ENCODE measurements around the gene NDUFS2.
"Not testable (repeated sequence)": the region's sequence is repeated elsewhere in the genome, so short reads cannot be mapped to it uniquely, and the experiment has no call there.

NDUFS2 gene

DNA sequence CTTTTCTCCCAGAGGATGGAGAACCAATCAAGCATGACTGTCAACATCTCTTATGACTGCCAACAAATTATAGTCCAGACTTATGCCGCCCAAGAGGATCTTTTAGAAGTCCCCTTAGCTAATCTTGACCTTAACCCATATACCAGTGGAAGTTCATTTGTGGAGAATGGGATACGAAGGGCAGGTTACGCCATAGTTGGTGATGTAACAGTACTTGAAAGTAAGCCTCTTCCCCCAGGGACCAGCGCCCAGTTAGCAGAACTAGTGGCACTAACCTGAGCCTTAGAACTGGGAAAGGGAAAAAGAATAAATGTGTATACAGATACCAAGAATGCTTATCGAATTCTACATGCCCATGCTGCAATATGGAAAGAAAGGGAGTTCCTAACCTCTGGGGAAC, 53.1 kb downstream of the NDUFS2 start:
- not testable (repeated sequence) for DNase-seq (ENCODE audit: low spot score)

DNA sequence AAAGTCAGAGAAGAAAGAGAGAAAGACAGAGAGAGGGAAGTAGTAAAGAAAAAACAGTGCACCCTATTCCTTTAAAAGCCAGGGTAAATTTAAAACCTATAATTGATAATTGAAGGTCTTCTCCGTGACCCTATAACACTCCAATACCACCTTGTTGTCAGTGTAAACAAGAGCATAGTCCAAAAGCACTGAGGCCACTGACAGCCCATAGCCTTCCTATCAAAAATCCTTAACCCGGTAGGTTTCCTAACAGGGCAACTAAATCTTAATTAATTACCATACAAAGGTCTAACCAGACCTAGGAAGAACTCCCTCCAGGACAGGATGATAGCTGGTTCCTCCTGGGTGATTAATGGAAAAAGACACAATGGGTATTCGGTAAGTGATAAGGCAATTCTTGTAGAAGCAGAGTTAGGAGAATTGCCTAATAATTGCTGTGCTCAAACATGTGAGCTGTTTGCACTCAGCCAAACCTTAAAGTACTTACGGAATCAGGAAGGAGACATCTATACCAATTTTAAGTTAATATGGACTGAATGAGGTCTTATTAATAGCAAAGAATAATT, 53.9 kb downstream of the NDUFS2 start:
- DNase-seq (ENCODE audit: low spot score) = not testable (repeated sequence)

DNA sequence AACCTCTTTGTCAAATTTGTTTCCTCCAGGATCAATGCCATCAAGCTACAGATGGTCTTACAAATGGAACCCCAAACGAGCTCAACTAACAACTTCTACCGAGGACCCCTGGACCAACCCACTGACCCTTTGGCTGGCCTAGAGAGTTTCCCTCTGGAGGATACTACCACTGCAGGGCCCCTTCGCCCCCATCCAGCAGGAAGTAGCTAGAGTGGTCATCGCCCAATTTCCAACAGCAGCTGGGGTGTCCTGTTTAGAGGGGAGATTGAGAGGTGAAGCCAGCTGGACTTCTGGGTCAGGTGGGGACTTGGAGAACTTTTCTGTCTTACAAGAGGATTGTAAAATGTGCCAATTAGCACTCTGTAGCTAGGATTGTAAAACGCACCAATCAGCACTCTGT, 54.9 kb downstream of the NDUFS2 start:
- not testable (repeated sequence) for DNase-seq (ENCODE audit: low spot score)

DNA sequence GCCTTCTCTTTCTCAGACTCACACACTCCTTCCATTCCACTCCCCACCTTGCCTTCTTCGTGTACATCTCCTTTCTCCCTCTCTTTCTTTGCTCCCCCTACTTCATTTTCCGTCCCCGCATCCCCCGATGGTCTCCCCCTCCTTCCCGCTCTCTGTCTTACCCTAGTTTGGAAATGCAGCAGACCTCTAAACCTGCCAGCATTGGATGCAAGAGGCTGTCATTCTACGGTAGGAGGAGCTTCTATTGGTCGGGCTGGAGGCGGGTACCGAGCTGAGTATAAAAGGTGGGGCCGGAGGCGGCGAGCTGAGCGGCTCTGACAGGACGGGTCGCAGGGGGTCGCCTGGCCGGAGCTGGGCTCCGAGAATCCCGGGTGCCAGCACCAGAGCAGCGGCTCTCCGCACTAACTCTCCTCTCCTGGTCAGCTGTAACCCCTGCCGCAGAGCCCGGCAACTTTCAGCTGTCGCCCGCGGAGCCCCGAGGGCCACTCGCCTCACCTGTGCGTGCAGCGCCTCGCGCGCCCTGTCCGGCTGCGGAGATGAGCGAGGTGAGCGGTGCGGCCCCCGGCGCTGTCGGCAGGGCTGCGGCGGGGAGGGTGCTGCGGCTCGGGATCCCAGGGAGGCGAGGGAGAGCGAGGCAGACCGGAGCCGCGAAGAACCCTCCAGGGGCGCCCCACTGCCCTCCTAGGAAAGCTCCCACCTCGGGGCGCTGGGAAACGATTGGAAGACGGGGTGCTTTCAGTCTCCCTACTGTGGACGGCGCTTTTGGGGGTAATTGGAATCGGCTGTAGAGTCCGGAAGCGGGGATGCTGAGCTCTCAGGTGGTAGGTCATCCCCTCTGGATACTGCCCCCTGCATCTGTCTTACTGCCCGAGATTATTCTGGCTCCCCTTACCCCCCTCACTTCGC, 56.5 kb downstream of the NDUFS2 start, which contains the start of gene PCP4L1:
Gene PCP4L1, plus strand, starts transcription at position 307 of the 906 bp plus-strand sequence. Its CDS starts 230 bp downstream, at position 537.
- DNase-seq (ENCODE audit: low spot score) = peak; percentile 9

DNA sequence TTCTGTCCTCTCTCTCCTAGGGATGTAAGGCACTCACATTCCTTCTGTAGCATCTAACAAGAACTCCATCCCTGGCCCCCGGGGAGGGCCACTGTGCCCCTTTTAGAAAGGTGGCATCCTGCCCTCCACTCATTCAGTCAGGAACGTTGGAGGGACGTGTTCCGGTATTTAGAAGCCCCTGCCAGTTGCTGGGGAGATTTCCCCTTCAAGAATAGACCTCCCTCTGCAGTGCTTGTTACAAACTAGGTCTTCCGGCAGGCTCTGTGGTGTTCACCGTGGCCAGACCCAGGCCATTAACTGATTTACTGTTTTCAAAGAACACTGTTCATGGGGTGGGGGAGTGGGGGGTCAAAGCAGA, 57.2 kb downstream of the NDUFS2 start:
- no peak for DNase-seq (ENCODE audit: low spot score)

DNA sequence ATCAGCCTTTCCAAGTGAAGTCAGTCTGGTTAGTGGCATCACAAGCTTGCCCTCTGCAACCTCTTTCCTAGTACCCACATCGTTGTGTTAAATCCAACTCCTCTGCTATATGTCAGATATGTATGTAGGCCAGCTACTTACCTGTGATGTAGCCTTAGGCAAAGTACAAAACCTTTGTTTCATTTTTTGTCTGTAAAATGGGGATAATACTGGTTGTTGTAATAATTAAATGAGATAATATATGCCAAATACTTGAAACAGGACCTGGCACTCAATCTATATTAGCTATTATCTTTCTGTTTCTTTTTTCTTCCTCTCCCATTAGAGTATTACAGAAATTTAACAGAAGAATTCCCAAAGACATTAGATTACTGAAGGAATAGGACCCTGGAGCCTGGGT, 57.6 kb downstream of the NDUFS2 start:
- no peak for DNase-seq (ENCODE audit: low spot score)

DNA sequence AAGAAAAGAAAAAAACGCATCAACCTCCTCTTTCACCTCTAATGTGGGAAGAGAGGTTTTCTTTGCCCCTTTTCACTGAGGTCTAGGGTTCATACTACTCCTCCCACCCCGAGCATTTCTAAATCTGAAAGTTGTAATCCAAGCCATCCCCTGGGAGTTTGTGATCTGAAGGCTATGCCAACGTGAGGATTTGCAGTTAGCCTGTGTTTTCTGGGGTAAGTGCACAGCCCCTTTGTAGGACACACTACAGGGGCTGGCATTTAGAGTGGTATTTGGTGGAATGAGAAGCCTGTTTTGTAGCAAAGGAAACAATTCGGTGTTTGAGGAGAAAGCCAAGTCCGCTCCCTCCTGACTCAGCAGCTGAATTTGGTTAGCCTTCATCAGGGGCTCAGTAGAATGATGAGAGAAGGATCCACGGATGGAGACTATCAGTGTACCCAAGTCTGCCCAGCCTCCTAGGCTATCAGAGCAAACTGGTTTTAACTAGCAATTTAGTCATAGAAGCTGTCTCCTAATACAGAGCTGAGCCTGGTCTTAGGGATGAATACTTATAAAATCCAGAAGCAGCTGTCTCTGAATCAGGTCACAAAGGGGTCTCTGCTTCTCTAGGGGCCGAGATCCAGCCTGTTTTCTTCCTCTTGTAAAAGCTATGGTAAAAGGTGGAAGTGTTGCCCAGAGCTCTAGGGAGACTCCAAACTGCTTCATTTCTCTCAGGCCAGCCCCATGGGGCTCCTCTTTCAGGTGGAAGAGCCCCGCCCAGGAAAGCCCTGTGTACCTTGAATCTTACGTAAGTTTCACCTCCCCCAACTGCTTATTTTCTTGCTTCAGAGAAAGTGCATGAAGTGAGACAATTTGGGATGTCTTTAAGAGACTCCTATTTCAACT, 58.5 kb downstream of the NDUFS2 start:
- no peak for DNase-seq (ENCODE audit: low spot score)

DNA sequence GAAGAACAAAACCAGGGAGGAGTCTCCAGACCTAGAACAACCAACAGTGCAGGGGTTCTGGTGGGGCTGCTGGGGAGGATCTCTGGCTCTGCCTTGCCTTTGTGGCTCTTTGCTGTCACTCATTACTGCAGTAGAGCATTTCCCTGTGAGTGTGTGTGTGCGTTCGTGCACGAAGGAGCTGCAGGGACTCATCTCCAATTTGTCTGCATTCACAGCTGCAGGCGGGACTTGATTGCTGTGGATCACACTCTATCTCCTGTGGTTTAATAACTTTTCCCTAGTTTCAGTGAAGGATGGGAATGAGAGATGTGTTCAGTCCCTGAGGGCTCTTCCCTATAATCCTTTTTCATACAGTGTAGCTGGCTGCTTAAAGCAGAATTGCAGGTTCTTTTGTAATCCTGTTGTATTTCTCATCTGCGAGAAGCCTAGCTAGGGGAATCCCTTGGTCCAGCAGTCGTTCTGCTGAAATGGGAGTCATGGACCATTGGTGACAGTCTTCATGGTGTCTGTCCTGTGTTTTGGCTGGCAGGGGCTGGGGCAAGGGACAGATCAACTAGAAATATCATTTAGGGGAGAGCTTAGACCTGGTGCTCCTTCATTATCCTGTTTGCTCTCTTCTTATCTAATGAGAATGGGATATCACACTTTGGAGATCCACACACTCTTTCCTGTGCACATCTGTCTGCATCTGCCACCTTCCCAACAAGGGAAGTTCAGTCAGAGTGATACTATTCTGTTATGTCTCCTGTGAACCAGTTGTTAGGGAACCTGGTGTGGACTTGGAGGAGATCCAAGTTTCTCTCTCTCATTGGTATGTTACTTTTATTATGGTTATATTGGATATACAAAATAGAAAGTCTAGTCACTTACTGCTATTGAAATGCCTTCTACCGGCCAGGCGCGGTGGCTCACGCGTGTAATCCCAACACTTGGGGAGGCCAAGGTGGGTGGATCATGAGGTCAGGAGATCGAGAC, 59.4 kb downstream of the NDUFS2 start:
- no peak for DNase-seq (ENCODE audit: low spot score)
